SK-N-SH treated with all-trans-retinoic acid at 6 μM for 48 hours (cell line): ENCODE data around the gene NKX2-2.

Experiments
- ARNTL ChIP-seq: fragments of 450-650 bp; formaldehyde crosslinking; IDR thresholded peaks from 2 replicates; pipeline ENCODE4 v1.5.0; 2020; ENCODE audit warnings: low read depth, mild to moderate bottlenecking, moderate library complexity, borderline replicate concordance
- ESRRG ChIP-seq: fragments of 250-450 bp; sonication (Bioruptor Pico); IDR thresholded peaks from 2 replicates; pipeline ENCODE4 v1.6.1; 2021; ENCODE audit warnings: mild to moderate bottlenecking
- PPARA ChIP-seq: fragments of 250-450 bp; sonication (Bioruptor Pico); IDR thresholded peaks from 2 replicates; pipeline ENCODE4 v1.5.0; 2020; ENCODE audit warnings: mild to moderate bottlenecking, borderline replicate concordance
- RARB ChIP-seq: fragments of 250-450 bp; sonication (Bioruptor Pico); IDR thresholded peaks from 2 replicates; pipeline ENCODE4 v1.8.0; 2021; ENCODE audit warnings: mild to moderate bottlenecking, moderate library complexity
- ZFP3 ChIP-seq: fragments of 250-450 bp; sonication (Bioruptor Pico); IDR thresholded peaks from 2 replicates; pipeline ENCODE4 v1.5.0; 2020; ENCODE audit warnings: mild to moderate bottlenecking, moderate library complexity
- ZFP30 ChIP-seq: fragments of 450-650 bp; formaldehyde crosslinking; IDR thresholded peaks from 2 replicates; pipeline ENCODE4 v1.5.0; 2022; ENCODE audit warnings: mild to moderate bottlenecking, moderate library complexity
- ZNF70 ChIP-seq: fragments of 450-650 bp; formaldehyde crosslinking; IDR thresholded peaks from 2 replicates; pipeline ENCODE4 v1.5.0; 2020; ENCODE audit warnings: mild to moderate bottlenecking, moderate library complexity
- TF ChIP-seq, protein P1 (sequence below): fragments of 250-450 bp; sonication (Bioruptor Pico); IDR thresholded peaks from 2 replicates; pipeline ENCODE4 v1.5.1; 2021; ENCODE audit warnings: mild to moderate bottlenecking, moderate library complexity
- TF ChIP-seq, protein P2 (sequence below): fragments of 250-450 bp; sonication (Bioruptor Pico); IDR thresholded peaks from 2 replicates; pipeline ENCODE4 v1.5.1; 2020; ENCODE audit warnings: low read depth, mild to moderate bottlenecking, moderate library complexity

DNA sequence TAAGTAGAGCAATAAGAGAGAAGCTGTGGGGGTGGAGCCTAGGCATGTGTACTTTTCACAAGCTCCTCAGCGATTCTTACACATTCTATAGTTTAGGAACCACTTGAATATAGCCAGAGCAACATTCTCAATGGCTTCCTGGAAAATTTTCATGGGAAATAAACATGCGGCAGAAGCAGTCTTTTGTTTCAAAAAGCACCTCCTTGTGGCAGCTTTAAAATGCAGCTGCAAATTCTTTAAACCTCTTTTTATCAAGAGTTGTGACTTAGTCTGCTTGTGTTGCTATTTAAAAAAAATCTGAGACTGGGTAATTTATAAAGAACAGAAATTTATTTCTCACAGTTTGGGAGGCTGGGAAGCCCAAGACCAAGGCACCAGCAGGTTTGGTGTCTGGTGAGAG lies 23.8 kb downstream of the NKX2-2 start:
- TF ChIP-seq ZFP3 (CRISPR knock-in tag) (no peak), ZFP30 (CRISPR knock-in tag) (no peak), ZNF70 (CRISPR knock-in tag) (no peak), RARB (CRISPR knock-in tag) (no peak), PPARA (CRISPR knock-in tag) (no peak), ARNTL (CRISPR knock-in tag) (no peak), ESRRG (no peak)
- TF ChIP-seq, protein P1, sequence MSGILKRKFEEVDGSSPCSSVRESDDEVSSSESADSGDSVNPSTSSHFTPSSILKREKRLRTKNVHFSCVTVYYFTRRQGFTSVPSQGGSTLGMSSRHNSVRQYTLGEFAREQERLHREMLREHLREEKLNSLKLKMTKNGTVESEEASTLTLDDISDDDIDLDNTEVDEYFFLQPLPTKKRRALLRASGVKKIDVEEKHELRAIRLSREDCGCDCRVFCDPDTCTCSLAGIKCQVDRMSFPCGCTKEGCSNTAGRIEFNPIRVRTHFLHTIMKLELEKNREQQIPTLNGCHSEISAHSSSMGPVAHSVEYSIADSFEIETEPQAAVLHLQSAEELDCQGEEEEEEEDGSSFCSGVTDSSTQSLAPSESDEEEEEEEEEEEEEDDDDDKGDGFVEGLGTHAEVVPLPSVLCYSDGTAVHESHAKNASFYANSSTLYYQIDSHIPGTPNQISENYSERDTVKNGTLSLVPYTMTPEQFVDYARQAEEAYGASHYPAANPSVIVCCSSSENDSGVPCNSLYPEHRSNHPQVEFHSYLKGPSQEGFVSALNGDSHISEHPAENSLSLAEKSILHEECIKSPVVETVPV (CRISPR knock-in tag): no peak
- TF ChIP-seq, protein P2, sequence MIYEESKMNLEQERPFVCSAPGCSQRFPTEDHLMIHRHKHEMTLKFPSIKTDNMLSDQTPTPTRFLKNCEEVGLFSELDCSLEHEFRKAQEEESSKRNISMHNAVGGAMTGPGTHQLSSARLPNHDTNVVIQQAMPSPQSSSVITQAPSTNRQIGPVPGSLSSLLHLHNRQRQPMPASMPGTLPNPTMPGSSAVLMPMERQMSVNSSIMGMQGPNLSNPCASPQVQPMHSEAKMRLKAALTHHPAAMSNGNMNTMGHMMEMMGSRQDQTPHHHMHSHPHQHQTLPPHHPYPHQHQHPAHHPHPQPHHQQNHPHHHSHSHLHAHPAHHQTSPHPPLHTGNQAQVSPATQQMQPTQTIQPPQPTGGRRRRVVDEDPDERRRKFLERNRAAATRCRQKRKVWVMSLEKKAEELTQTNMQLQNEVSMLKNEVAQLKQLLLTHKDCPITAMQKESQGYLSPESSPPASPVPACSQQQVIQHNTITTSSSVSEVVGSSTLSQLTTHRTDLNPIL: no peak
